HK-2 (cell line): Measurements from ENCODE around the gene CASP2.

ENCODE experiments used
- DNase-seq: peaks from one replicate; pipeline ENCODE4 v3.0.0-alpha.2; 2018; ENCODE audit not compliant: unreplicated experiment

The CASP2 gene

GRCh38 chr7:143287935-143288826 lies at the start of gene CASP2:
CASP2 (plus strand) TSS chr7:143288351; CDS start chr7:143288456, 105 bp downstream.
- peak; percentile 99 for DNase-seq

GRCh38 chr7:143239813-143240212 lies 48.3 kb upstream of the CASP2 start:
- no peak for DNase-seq

- DNase-seq = peak; percentile 50
Observed at GRCh38 chr7:143240291-143241168, 47.6 kb upstream of the CASP2 start.

- no peak for DNase-seq
Observed at GRCh38 chr7:143242306-143242705, 45.8 kb upstream of the CASP2 start.

GRCh38 chr7:143243111-143243510 lies 45.0 kb upstream of the CASP2 start:
- DNase-seq = no peak

GRCh38 chr7:143243614-143244013 lies 44.5 kb upstream of the CASP2 start:
- no peak for DNase-seq

- no peak for DNase-seq
Observed at GRCh38 chr7:143244321-143244720, 43.8 kb upstream of the CASP2 start.

- DNase-seq = no peak
Observed at GRCh38 chr7:143245123-143245522, 43.0 kb upstream of the CASP2 start.

- DNase-seq = no peak
Observed at GRCh38 chr7:143247372-143247771, 40.8 kb upstream of the CASP2 start.

GRCh38 chr7:143248761-143249354 lies 39.3 kb upstream of the CASP2 start:
- DNase-seq = no peak

GRCh38 chr7:143250199-143250598 lies 38.0 kb upstream of the CASP2 start:
- no peak for DNase-seq

GRCh38 chr7:143250822-143251221 lies 37.3 kb upstream of the CASP2 start:
- DNase-seq = no peak

- no peak for DNase-seq
Observed at GRCh38 chr7:143252006-143252405, 36.1 kb upstream of the CASP2 start.

GRCh38 chr7:143255564-143255963 lies 32.6 kb upstream of the CASP2 start:
- DNase-seq = no peak

- DNase-seq = no peak
Observed at GRCh38 chr7:143256325-143256724, 31.8 kb upstream of the CASP2 start.

GRCh38 chr7:143256932-143257331 lies 31.2 kb upstream of the CASP2 start:
- DNase-seq = no peak

- DNase-seq = no peak
Observed at GRCh38 chr7:143257501-143257900, 30.6 kb upstream of the CASP2 start.

- DNase-seq = no peak
Observed at GRCh38 chr7:143258831-143259230, 29.3 kb upstream of the CASP2 start.

- DNase-seq = no peak
Observed at GRCh38 chr7:143259765-143260164, 28.4 kb upstream of the CASP2 start.

GRCh38 chr7:143261901-143262300 lies 26.2 kb upstream of the CASP2 start:
- no peak for DNase-seq

- peak; percentile 77 for DNase-seq
Observed at GRCh38 chr7:143263266-143264195, 24.6 kb upstream of the CASP2 start, which contains the start of gene GSTK1. GSTK1 (plus strand) TSS chr7:143263441; CDS start chr7:143263514, 73 bp downstream.
